Skeletal muscle satellite cell (primary cell): ENCODE measurements around the gene IRX4.
"Not testable (repeated sequence)": the region's sequence is repeated elsewhere in the genome, so short reads cannot be mapped to it uniquely, and the experiment has no call there.

Experiments used
- H3K27me3 ChIP-seq: 2 replicates; pipeline ENCODE4 v1.7.0; 2013; ENCODE audit warnings: low read length; ENCODE audit not compliant: control insufficient read depth, insufficient read depth
- H3K36me3 ChIP-seq: 2 replicates; pipeline ENCODE4 v1.7.0; 2013; ENCODE audit warnings: mild to moderate bottlenecking, control low read depth, low read length; ENCODE audit not compliant: insufficient read depth
- H3K4me1 ChIP-seq: 2 replicates; pipeline ENCODE4 v1.7.0; 2013; ENCODE audit warnings: low read length; ENCODE audit not compliant: control insufficient read depth, insufficient read depth
- H3K4me2 ChIP-seq: 2 replicates; pipeline ENCODE4 v1.7.0; 2013; ENCODE audit warnings: mild to moderate bottlenecking, low read length
- H3K4me3 ChIP-seq: 2 replicates; pipeline ENCODE4 v1.7.0; 2013; ENCODE audit warnings: low read length
- H3K9ac ChIP-seq: 2 replicates; pipeline ENCODE4 v1.7.0; 2013; ENCODE audit warnings: mild to moderate bottlenecking, low read depth, low read length, moderate library complexity
- H3K9me3 ChIP-seq: replicated peaks from 2 replicates; pipeline ENCODE4 v1.7.0; 2013; ENCODE audit warnings: mild to moderate bottlenecking, control low read depth, low read length

The IRX4 gene

GRCh38 chr5:1873243-1873959 lies 9.3 kb downstream of the IRX4 start:
- H3K27me3 ChIP-seq: peaks cover 42% of the 10 kb centered on the region
- no peak overlapping the region for H3K4me3 ChIP-seq
- H3K4me1 ChIP-seq: no peaks in the 10 kb centered on the region
- H3K4me2 ChIP-seq: no peak overlapping the region
- H3K9ac ChIP-seq: no peak overlapping the region
- H3K9me3 ChIP-seq: no peaks in the 10 kb centered on the region
- no peaks in the 10 kb centered on the region for H3K36me3 ChIP-seq

- no peak overlapping the region for H3K4me3 ChIP-seq
- no peak overlapping the region for H3K9ac ChIP-seq
- H3K9me3 ChIP-seq: no peaks in the 10 kb centered on the region
- peaks cover 32% of the 10 kb centered on the region for H3K27me3 ChIP-seq
- no peaks in the 10 kb centered on the region for H3K4me1 ChIP-seq
- H3K4me2 ChIP-seq: no peak overlapping the region
- no peaks in the 10 kb centered on the region for H3K36me3 ChIP-seq
These were observed 11.3 kb downstream of the IRX4 start for GRCh38 chr5:1871441-1871840.

DNA sequence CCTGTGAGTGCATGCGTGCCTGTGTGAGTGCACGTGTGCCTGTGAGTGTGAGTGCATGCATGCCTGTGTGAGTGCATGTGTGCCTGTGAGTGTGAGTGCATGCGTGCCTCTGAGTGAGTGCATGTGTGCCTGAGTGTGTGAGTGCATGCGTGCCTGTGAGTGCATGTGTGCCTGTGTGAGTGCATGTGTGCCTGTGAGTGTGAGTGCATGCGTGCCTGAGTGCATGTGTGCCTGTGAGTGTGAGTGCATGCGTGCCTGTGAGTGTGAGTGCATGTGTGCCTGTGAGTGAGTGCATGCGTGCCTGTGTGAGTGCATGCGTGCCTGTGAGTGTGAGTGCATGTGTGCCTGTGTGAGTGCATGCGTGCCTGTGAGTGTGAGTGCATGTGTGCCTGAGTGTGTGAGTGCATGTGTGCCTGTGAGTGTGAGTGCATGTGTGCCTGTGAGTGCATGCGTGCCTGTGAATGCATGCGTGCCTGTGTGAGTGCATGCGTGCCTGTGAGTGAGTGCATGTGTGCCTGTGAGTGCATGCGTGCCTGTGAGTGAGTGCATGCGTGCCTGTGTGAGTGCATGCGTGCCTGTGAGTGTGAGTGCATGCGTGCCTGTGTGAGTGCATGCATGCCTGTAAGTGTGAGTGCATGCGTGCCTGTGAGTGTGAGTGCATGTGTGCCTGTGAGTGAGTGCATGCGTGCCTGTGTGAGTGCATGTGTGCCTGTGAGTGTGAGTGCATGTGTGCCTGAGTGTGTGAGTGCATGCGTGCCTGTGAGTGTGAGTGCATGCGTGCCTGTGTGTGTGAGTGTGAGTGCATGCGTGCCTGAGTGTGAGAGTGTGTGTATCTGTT lies 12.1 kb downstream of the IRX4 start:
- not testable (repeated sequence) for H3K9ac ChIP-seq, H3K36me3 ChIP-seq, H3K4me3 ChIP-seq, H3K4me1 ChIP-seq, H3K4me2 ChIP-seq, H3K9me3 ChIP-seq
- peaks cover 27% of the 10 kb centered on the region for H3K27me3 ChIP-seq

DNA sequence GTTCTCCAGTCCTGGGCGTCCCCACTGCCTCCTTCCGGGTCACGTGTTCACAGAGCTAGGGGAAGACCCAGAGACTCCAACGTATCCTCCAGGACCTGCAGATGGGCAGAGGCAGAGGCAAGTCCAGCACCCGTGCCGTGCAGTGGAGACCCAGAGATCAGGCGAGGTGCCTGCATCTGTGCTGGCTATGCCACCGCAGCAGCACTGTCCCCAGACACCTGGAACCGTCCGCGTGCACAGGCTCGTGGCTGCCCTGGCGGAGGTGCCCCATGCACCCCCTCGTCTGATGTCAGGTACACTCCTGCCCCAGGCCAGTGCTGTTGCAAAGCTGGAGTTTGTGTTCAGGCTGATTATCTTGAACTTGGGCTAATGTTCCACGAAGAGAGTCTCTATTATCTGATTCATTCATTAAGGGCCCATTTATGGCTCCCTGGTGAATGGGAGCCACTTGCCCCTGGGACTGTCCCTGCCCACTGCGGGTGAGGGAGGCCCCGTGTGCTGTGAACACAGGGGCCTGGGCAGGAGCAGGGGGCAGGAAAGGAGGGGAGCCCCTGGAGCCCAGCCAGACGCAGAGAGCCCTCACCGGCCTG lies 13.7 kb downstream of the IRX4 start:
- H3K9ac ChIP-seq: no peak overlapping the region
- no peaks in the 10 kb centered on the region for H3K9me3 ChIP-seq
- H3K4me1 ChIP-seq: no peaks in the 10 kb centered on the region
- peaks cover 20% of the 10 kb centered on the region for H3K27me3 ChIP-seq
- no peaks in the 10 kb centered on the region for H3K36me3 ChIP-seq
- no peak overlapping the region for H3K4me2 ChIP-seq
- no peak overlapping the region for H3K4me3 ChIP-seq

GRCh38 chr5:1867815-1868143 lies 14.9 kb downstream of the IRX4 start:
- Histone ChIP-seq H3K4me1 (no peaks in the 10 kb centered on the region), H3K4me3 (no peak overlapping the region), H3K27me3 (peaks cover 14% of the 10 kb centered on the region), H3K9ac (no peak overlapping the region), H3K4me2 (no peak overlapping the region), H3K9me3 (no peaks in the 10 kb centered on the region), H3K36me3 (no peaks in the 10 kb centered on the region)

DNA sequence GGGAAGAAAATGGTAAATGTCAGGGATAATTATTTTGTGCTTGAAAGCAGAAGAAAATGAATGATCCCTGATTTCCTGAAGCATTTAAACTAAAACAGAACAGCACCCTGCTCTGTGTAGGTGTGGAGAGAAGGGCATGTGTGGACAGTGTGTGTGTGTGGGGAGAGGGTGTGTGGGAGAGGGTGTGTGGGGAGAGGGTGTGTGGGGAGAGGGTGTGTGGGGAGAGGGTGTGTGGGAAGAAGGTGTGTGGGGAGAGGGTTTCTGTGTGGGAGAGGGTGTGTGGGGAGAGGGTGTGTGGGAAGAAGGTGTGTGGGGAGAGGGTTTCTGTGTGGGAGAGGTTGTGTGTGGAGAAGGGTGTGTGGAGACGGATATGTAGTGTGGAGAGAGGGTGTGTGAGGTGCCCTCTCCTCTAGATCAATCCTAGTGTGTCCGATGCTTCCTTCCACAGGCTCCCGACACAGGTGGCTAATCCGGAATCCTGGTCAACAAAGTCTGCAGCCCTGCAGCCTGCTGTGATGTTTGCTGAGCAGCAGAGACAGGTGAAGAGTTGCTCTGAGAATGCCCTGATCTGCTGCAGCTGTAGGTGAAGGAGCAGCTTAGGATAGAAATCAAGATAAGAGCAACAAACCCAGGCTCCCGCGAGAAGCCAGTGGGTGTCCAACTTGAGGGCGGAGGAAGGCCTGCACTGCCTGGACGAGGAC lies 15.5 kb downstream of the IRX4 start:
- H3K9ac ChIP-seq: no peak overlapping the region
- no peaks in the 10 kb centered on the region for H3K4me1 ChIP-seq
- H3K9me3 ChIP-seq: no peaks in the 10 kb centered on the region
- H3K27me3 ChIP-seq: peaks cover 14% of the 10 kb centered on the region
- no peak overlapping the region for H3K4me2 ChIP-seq
- no peaks in the 10 kb centered on the region for H3K36me3 ChIP-seq
- no peak overlapping the region for H3K4me3 ChIP-seq

DNA sequence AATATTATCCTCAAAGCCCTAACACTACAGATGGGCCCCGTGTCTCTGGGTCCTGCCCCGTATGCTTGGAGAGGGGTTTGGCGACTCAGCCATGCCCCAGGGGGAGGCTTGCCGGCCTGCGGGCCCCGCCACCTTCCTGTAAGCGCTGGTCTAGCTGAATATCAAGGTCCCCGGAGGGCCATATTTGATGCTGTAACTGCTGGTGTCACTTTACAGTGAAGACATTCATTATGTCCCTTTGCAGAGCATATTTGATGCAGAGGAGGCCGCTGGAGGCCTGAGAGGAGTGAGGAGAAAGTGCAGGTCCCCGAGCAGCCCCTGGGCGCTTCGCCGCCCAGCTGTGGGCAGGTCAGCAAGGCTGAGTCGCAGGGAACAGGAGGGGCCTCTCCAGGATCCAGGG lies 16.8 kb downstream of the IRX4 start:
- H3K36me3 ChIP-seq: no peaks in the 10 kb centered on the region

GRCh38 chr5:1865486-1865885 lies 17.2 kb downstream of the IRX4 start:
- Histone ChIP-seq H3K36me3 (no peaks in the 10 kb centered on the region), H3K27me3 (peaks cover 14% of the 10 kb centered on the region)

More for the DNA sequence above, 16.8 kb downstream of the IRX4 start:
- H3K9me3 ChIP-seq: no peaks in the 10 kb centered on the region
- H3K9ac ChIP-seq: no peak overlapping the region
- no peak overlapping the region for H3K4me3 ChIP-seq
- peaks cover 14% of the 10 kb centered on the region for H3K27me3 ChIP-seq
- H3K4me2 ChIP-seq: no peak overlapping the region
- no peaks in the 10 kb centered on the region for H3K4me1 ChIP-seq

DNA sequence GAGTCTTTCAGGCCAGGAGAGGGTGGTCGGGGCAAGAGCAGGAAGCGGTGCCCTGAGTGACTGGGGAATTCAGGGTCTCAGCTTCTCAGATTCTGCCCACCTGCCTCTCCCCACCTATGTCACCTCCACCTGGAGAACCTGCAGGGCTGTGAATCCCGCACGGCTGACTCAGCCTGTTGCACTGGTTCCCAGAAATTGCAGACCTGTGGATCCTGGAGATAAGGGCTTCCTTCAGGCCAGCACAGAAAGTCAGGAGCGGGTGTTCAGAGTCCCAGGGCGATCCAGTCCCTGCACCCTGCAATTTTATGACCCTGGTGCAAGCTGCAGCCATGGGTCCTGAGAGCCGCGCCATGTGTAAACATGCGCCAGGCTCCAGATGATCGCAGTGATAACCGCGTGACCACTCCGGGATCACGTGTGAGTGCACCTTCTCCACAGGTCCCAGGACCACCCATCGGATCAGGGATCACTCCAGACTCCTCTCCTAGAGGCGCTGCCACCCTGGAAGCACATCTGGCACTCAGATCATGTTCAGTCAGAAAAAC lies 17.8 kb downstream of the IRX4 start:
- Histone ChIP-seq H3K4me3 (no peak overlapping the region), H3K27me3 (peaks cover 14% of the 10 kb centered on the region), H3K9me3 (no peaks in the 10 kb centered on the region)

More at GRCh38 chr5:1865486-1865885, 17.2 kb downstream of the IRX4 start:
- no peak overlapping the region for H3K9ac ChIP-seq
- no peaks in the 10 kb centered on the region for H3K4me1 ChIP-seq
- no peak overlapping the region for H3K4me3 ChIP-seq
- no peaks in the 10 kb centered on the region for H3K9me3 ChIP-seq
- H3K4me2 ChIP-seq: no peak overlapping the region

DNA sequence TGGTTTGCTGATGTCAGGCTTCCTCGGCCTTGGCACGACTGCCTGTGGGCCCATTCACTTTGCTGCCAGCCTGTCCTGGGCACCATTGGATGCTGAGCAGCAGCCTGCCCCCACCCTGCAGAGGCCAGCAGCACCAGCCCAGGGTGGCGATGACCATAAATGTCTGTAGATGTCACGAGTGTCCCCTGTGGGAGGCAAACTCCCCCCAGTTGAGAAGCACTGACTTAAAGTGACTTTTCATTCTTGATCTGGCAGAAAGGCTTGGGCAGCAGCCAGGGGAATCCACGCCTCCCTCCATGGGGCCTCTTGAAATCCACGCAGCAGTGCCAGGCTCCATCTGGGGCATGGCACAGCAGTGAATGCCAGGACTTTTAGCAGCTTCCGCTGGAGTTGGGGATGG lies 21.8 kb downstream of the IRX4 start:
- H3K4me3 ChIP-seq: no peak overlapping the region
- no peaks in the 10 kb centered on the region for H3K36me3 ChIP-seq
- H3K4me2 ChIP-seq: no peak overlapping the region
- no peaks in the 10 kb centered on the region for H3K9me3 ChIP-seq
- peaks cover 19% of the 10 kb centered on the region for H3K27me3 ChIP-seq
- no peak overlapping the region for H3K9ac ChIP-seq
- H3K4me1 ChIP-seq: no peaks in the 10 kb centered on the region

More for the DNA sequence above, 17.8 kb downstream of the IRX4 start:
- Histone ChIP-seq H3K4me2 (no peak overlapping the region), H3K4me1 (no peaks in the 10 kb centered on the region), H3K9ac (no peak overlapping the region), H3K36me3 (no peaks in the 10 kb centered on the region)

GRCh38 chr5:1860021-1860610 lies 22.6 kb downstream of the IRX4 start:
- no peaks in the 10 kb centered on the region for H3K36me3 ChIP-seq
- H3K9me3 ChIP-seq: no peaks in the 10 kb centered on the region
- H3K4me3 ChIP-seq: no peak overlapping the region
- peaks cover 22% of the 10 kb centered on the region for H3K27me3 ChIP-seq
- H3K4me1 ChIP-seq: no peaks in the 10 kb centered on the region
- H3K9ac ChIP-seq: no peak overlapping the region
- H3K4me2 ChIP-seq: no peak overlapping the region
